Left lung (tissue), 10 donors: ENCODE data around the gene RCC2. TPM values are rescaled to one million over a fixed set of nuclear protein-coding genes. Genes with fewer than 3 reads are reported as not detected.

Experiments
- ATAC-seq: fragments of 200-7000 bp; cut with Tn5 transposase; one replicate; pipeline ENCODE4 v1.9.1; 2020; ENCODE audit warnings: moderate library complexity
- DNase-seq, 4 donors: peaks; one replicate each; pipeline ENCODE4 v3.0.0-alpha.2; 2013 to 2020
- H3K27ac ChIP-seq, 2 donors: fragments of 200-600 bp; sonication (generic) in 1 of 2; one replicate each; pipeline versions ENCODE4 v1.5.0 to v1.8.0; 2020 to 2021
- H3K27me3 ChIP-seq, 2 donors: fragments of 200-600 bp; sonication (generic) in 1 of 2; one replicate each; pipeline versions ENCODE4 v1.5.0 to v1.8.0; 2020 to 2021
- H3K36me3 ChIP-seq, 2 donors: fragments of 200-600 bp; sonication (generic) in 1 of 2; one replicate each; pipeline versions ENCODE4 v1.5.0 to v1.8.0; 2020 to 2021
- H3K4me1 ChIP-seq, 2 donors: fragments of 200-600 bp; one replicate each; pipeline ENCODE4 v1.8.0; 2021
- H3K4me3 ChIP-seq, 2 donors: fragments of 200-600 bp; sonication (generic) in 1 of 2; one replicate each; pipeline versions ENCODE4 v1.5.0 to v1.8.0; 2020 to 2021; ENCODE audit warnings: mild to moderate bottlenecking in 1 of 2
- H3K9me3 ChIP-seq, 2 donors: fragments of 200-600 bp; sonication (generic) in 1 of 2; one replicate each; pipeline versions ENCODE4 v1.5.0 to v1.8.0; 2020 to 2021
- intact Hi-C, 2 donors: fragments of 100-400 bp; cut with DNase I; formaldehyde crosslinking; loops; one replicate each; pipeline versions ENCODE4 v1.11.2 to v1.14.2; 2022
- polyA plus RNA-seq, 6 donors: library from polyadenylated mRNA; unstranded; fragments of 120-200 nt; gene quantifications; one replicate each; pipeline ENCODE4 v1.2.1, GENCODE V29; 2013; ENCODE audit not compliant: insufficient read length in 6 of 6
- total RNA-seq, 2 donors: library from RNA; stranded (reverse); fragmentation: NEBNext Ultra II Directional; extraction: Animal tissue kit (Norgen Biotek cat#: 25700); gene quantifications; one replicate each; pipeline ENCODE4 v1.2.1, GENCODE V29; 2021
- TF ChIP-seq, protein P1 (sequence below), 2 donors: fragments of 200-600 bp; sonication (generic) in 1 of 2; IDR thresholded peaks; one replicate each; pipeline versions ENCODE4 v1.5.0 to v1.8.0; 2021; ENCODE audit warnings: antibody characterized with exemption in 2 of 2
- donor health status: DM: no; HTN: yes; CAD: no.
- donor health status: DM: no; HTN: no; CAD: no.

The RCC2 gene
- total and polyA plus RNA-seq, 8 donors = 56.8 to 103 (median 84.8) TPM

DNA sequence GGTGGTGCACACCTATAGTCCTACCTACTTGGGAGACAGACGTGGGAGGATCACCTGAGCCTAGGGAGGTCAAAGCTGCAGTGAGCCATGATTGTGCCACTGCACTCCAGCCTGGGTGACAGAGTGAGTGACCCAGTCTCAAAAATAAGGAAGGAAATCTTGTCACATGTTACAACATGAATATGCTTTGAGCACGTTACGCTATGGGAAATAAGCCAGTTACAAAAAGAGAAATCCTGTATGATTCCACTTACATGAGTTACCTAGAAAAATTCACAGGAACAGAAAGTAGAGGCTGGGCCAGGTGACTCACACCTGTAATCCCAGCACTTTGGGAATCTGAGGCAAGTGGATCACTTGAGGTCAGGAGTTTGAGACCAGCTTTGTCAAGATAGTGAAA is 74.2 kb downstream of the RCC2 start:
- peaks cover 0 to 10% of the 10 kb centered on the region in 2 donors for H3K4me1 ChIP-seq
- intact Hi-C loops = no loop called here
- peaks cover 0 to 88% of the 10 kb centered on the region in 2 donors for H3K27me3 ChIP-seq
- H3K36me3 ChIP-seq = peaks cover 0 to 14% of the 10 kb centered on the region in 2 donors
- ATAC-seq = peak; percentile 58
- H3K27ac ChIP-seq = peak overlapping the region in 1 of 2 donors; percentile 72
- no peaks in the 10 kb centered on the region for H3K9me3 ChIP-seq
- TF ChIP-seq, protein P1, sequence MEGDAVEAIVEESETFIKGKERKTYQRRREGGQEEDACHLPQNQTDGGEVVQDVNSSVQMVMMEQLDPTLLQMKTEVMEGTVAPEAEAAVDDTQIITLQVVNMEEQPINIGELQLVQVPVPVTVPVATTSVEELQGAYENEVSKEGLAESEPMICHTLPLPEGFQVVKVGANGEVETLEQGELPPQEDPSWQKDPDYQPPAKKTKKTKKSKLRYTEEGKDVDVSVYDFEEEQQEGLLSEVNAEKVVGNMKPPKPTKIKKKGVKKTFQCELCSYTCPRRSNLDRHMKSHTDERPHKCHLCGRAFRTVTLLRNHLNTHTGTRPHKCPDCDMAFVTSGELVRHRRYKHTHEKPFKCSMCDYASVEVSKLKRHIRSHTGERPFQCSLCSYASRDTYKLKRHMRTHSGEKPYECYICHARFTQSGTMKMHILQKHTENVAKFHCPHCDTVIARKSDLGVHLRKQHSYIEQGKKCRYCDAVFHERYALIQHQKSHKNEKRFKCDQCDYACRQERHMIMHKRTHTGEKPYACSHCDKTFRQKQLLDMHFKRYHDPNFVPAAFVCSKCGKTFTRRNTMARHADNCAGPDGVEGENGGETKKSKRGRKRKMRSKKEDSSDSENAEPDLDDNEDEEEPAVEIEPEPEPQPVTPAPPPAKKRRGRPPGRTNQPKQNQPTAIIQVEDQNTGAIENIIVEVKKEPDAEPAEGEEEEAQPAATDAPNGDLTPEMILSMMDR (IDR thresholded peaks at IDR 0.05) = no peak
- H3K4me3 ChIP-seq = no peak overlapping the region
- no peak for DNase-seq

DNA sequence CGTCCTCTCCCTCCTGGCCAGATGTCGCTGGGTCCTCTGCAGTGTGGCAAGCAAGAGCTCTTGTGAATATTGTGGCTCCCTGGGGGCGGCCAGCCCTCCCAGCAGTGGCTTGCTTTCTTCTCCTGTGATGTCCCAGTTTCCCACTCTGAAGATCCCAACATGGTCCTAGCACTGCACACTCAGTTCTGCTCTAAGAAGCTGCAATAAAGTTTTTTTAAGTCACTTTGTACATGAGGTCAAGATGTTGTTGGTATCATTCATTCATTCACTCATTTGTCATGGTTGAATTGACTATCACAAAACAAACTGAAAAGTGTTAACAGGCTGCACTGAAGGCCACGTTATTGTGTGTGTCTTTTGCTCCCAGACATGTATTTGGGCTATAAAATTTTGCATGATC is 75.7 kb downstream of the RCC2 start:
- TF ChIP-seq, protein P1 (IDR thresholded peaks at IDR 0.05) = no peak
- intact Hi-C loops = no loop called here
- Histone ChIP-seq H3K27me3 (peaks cover 0 to 84% of the 10 kb centered on the region in 2 donors), H3K4me3 (no peak overlapping the region), H3K36me3 (peaks cover 0 to 28% of the 10 kb centered on the region in 2 donors), H3K27ac (peak overlapping the region in 1 of 2 donors; percentile 72), H3K4me1 (peaks cover 0 to 10% of the 10 kb centered on the region in 2 donors), H3K9me3 (no peaks in the 10 kb centered on the region)
- DNase-seq (no peak), ATAC-seq (no peak)

DNA sequence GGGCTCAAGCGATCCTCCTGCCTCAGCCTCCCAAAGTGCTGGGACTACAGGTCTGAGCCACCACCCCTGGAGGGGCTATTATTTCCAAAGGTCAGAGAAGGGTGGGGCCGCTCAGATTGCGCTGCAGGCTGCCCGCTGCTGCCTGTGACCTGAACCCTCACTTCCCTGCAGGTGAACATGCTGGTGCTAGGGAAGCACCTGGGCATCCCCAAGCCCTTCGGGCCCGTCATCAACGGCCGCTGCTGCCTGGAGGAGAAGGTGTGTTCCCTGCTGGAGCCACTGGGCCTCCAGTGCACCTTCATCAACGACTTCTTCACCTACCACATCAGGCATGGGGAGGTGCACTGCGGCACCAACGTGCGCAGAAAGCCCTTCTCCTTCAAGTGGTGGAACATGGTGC is 76.1 kb downstream of the RCC2 start:
- H3K4me1 ChIP-seq = peaks cover 0 to 10% of the 10 kb centered on the region in 2 donors
- H3K4me3 ChIP-seq = no peak overlapping the region
- DNase-seq = no peak
- peaks cover 0 to 31% of the 10 kb centered on the region in 2 donors for H3K36me3 ChIP-seq
- ATAC-seq = no peak
- TF ChIP-seq, protein P1 (IDR thresholded peaks at IDR 0.05) = no peak
- intact Hi-C loops = no loop called here
- no peaks in the 10 kb centered on the region for H3K9me3 ChIP-seq
- peaks cover 0 to 83% of the 10 kb centered on the region in 2 donors for H3K27me3 ChIP-seq
- H3K27ac ChIP-seq = peak overlapping the region in 1 of 2 donors; percentile 72

DNA sequence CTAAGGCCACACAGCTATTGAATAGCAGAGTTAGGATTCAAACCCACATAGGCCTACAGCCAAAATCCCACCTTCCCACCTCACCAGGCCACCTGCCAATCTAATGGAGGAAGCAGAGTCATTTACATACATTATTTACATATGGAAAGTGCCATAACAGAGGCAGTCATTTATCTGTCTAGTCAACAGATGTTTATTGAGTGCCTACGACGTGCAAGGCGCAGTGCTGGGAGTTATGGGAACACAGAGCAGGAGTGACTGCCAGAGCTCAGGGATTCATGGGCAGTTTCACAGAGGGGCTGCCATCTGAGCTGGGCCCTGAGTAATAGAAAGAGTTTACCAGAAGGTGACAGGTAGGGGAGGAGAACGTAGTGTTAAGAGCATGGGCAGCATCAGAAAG is 77.8 kb downstream of the RCC2 start:
- H3K27me3 ChIP-seq = peaks cover 0 to 74% of the 10 kb centered on the region in 2 donors
- TF ChIP-seq, protein P1 (IDR thresholded peaks at IDR 0.05) = no peak

DNA sequence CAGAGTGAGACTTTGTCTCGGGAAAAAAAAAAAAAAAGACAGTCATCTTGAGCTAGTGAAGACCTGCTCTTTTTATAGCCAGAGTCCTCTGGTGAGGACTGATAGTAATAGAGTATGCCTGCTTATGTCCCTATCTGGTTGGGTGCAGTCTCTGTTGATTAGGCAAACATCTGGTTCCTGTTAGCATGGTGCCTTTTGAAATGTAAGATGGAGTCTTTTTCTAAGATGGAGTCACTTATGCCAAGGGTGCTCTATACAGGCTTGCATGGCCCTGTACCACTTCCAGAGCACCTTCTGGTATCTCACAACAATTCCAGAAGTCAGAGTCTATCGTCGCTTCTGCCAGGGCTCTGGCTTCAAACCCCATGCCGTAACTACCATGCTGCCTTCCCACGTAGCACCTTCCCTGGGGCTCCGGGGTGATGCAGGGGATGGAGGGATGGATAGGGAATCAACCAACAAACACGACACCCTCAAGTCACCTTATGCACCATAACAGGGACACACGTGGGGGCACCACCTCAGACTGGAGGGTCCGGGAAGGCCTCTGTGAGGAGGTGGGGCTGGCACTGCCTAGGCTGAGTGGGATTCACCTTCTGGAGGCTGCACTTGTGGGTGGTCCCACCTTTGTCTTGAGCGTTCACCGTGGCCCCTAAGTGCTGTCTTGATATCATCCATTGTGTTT is 79.1 kb downstream of the RCC2 start:
- peaks cover 0 to 38% of the 10 kb centered on the region in 2 donors for H3K36me3 ChIP-seq
- intact Hi-C loops = no loop called here
- peaks cover 0 to 7% of the 10 kb centered on the region in 2 donors for H3K4me1 ChIP-seq
- H3K4me3 ChIP-seq = no peak overlapping the region
- H3K9me3 ChIP-seq = no peaks in the 10 kb centered on the region
- TF ChIP-seq, protein P1 (IDR thresholded peaks at IDR 0.05) = no peak
- ATAC-seq (no peak), DNase-seq (no peak)
- no peak overlapping the region for H3K27ac ChIP-seq
- peaks cover 0 to 72% of the 10 kb centered on the region in 2 donors for H3K27me3 ChIP-seq

More for the DNA sequence above, 77.8 kb downstream of the RCC2 start:
- intact Hi-C loops = no loop called here
- Histone ChIP-seq H3K9me3 (no peaks in the 10 kb centered on the region), H3K36me3 (peaks cover 0 to 37% of the 10 kb centered on the region in 2 donors), H3K4me1 (peaks cover 0 to 10% of the 10 kb centered on the region in 2 donors), H3K27ac (no peak overlapping the region), H3K4me3 (no peak overlapping the region)
- DNase-seq (no peak), ATAC-seq (no peak)
